Bladder microvascular endothelial cell (primary cell): ENCODE data around the gene CLEC6A. TPM values are rescaled to one million over a fixed set of nuclear protein-coding genes. Genes with fewer than 3 reads are reported as not detected.

ENCODE experiments used
- total RNA-seq: library from RNA; depleted of rRNA; stranded (reverse); fragments of >200 nt; gene quantifications from 2 replicates; pipeline ENCODE4 v1.2.3, GENCODE V29; 2014

CLEC6A gene
- not detected in 2 replicates for total RNA-seq

GRCh38 chr12:8455727-8456360 lies at the start of gene CLEC6A:
Gene CLEC6A (plus strand): TSS chr12:8455962. CDS start chr12:8456112, 150 bp downstream.

GRCh38 chr12:8513256-8513655 lies 57.5 kb downstream of the CLEC6A start, which contains the start of gene CLEC4D:
Gene CLEC4D (plus strand): TSS chr12:8513503. CDS start chr12:8513733, 230 bp downstream.

Other genes starting within 250 kb of the CLEC6A start
- not detected in 2 replicates for gene FAM90A1, start 228.3 kb upstream of the CLEC6A start, total RNA-seq
- gene CLEC4D, start 57.5 kb downstream of the CLEC6A start, total RNA-seq, result not detected in 2 replicates
- not detected in 2 replicates for gene CLEC4E, start 84.9 kb downstream of the CLEC6A start, total RNA-seq
- gene AICDA, start 156.9 kb downstream of the CLEC6A start, total RNA-seq, result not detected in 2 replicates
- 0.13 and 0.32 TPM in 2 replicates for gene MFAP5, start 206.9 kb downstream of the CLEC6A start, total RNA-seq
- 41.6 and 158 TPM in 2 replicates for gene RIMKLB, start 242.0 kb downstream of the CLEC6A start, total RNA-seq